H1 (cell line): ENCODE results near the gene RAB34. TPM values are rescaled to one million over a fixed set of nuclear protein-coding genes. Genes with fewer than 3 reads are reported as not detected.

Experiments used
- CBX5 ChIP-seq: fragments of 300-800, 300-1000 bp; sonication (generic); IDR thresholded peaks from 2 replicates; pipeline ENCODE4 v1.7.1; 2016; ENCODE audit warnings: antibody characterized with exemption, low read length, low read depth
- KDM4A ChIP-seq: IDR thresholded peaks from one replicate; pipeline ENCODE4 v1.7.1; 2012; ENCODE audit warnings: low read depth, mild to moderate bottlenecking, moderate library complexity, low read length, inconsistent platforms; ENCODE audit not compliant: severe bottlenecking
- POLR2A ChIP-seq, 2 experiments: IDR thresholded peaks; 1 replicate in 1 of 2; 2 replicates in 1 of 2; pipeline ENCODE4 v1.6.1; 2011; ENCODE audit warnings: low read depth in 2 of 2, low read length in 2 of 2, mild to moderate bottlenecking in 2 of 2; ENCODE audit errors: control extremely low read depth in 1 of 2
- POU5F1 ChIP-seq: IDR thresholded peaks from 2 replicates; pipeline ENCODE4 v1.6.1; 2011; ENCODE audit warnings: low read depth, mild to moderate bottlenecking, low read length, moderate library complexity
- RBBP5 ChIP-seq: IDR thresholded peaks from 2 replicates; pipeline ENCODE4 v1.7.1; 2012; ENCODE audit warnings: low read depth, mild to moderate bottlenecking, inconsistent platforms, low read length, moderate library complexity, borderline replicate concordance
- polyA plus RNA-seq, 7 experiments: library from polyadenylated mRNA; depleted of rRNA in 3 of 7; stranded (reverse) in 5 of 7; unstranded in 2 of 7; fragments of >200 nt in 5 of 7; fragments of 200-250 nt in 2 of 7; gene quantifications; 1 replicate in 5 of 7; 2 replicates in 1 of 7; 4 replicates in 1 of 7; pipeline versions ENCODE4 v1.2.1 to v1.2.3, GENCODE V29; 2011 to 2013; ENCODE audit warnings: missing spikeins in 2 of 7, mixed read lengths in 2 of 7
- total RNA-seq: library from RNA; stranded (reverse); fragmentation: NEBNext Ultra II Directional; extraction: Animal tissue kit (Norgen Biotek cat#: 25700); gene quantifications from 2 replicates; pipeline ENCODE4 v1.2.1, GENCODE V29; 2021
- TF ChIP-seq, protein P1 (sequence below): fragments of 300-600 bp; sonication (generic); IDR thresholded peaks from 2 replicates; pipeline ENCODE4 v1.7.1; 2012; ENCODE audit warnings: low read length, moderate library complexity, mild to moderate bottlenecking, inconsistent platforms; ENCODE audit not compliant: insufficient replicate concordance

The RAB34 gene
- total and polyA plus RNA-seq, 2 of the 8 experiments (the other 6 are each of a cell fraction or from before 2014, with no cell fraction given) = 237 to 305 TPM

GRCh38 chr17:28734712-28735241 lies 17.1 kb upstream of the RAB34 start (continued):
- TF ChIP-seq, protein P1, sequence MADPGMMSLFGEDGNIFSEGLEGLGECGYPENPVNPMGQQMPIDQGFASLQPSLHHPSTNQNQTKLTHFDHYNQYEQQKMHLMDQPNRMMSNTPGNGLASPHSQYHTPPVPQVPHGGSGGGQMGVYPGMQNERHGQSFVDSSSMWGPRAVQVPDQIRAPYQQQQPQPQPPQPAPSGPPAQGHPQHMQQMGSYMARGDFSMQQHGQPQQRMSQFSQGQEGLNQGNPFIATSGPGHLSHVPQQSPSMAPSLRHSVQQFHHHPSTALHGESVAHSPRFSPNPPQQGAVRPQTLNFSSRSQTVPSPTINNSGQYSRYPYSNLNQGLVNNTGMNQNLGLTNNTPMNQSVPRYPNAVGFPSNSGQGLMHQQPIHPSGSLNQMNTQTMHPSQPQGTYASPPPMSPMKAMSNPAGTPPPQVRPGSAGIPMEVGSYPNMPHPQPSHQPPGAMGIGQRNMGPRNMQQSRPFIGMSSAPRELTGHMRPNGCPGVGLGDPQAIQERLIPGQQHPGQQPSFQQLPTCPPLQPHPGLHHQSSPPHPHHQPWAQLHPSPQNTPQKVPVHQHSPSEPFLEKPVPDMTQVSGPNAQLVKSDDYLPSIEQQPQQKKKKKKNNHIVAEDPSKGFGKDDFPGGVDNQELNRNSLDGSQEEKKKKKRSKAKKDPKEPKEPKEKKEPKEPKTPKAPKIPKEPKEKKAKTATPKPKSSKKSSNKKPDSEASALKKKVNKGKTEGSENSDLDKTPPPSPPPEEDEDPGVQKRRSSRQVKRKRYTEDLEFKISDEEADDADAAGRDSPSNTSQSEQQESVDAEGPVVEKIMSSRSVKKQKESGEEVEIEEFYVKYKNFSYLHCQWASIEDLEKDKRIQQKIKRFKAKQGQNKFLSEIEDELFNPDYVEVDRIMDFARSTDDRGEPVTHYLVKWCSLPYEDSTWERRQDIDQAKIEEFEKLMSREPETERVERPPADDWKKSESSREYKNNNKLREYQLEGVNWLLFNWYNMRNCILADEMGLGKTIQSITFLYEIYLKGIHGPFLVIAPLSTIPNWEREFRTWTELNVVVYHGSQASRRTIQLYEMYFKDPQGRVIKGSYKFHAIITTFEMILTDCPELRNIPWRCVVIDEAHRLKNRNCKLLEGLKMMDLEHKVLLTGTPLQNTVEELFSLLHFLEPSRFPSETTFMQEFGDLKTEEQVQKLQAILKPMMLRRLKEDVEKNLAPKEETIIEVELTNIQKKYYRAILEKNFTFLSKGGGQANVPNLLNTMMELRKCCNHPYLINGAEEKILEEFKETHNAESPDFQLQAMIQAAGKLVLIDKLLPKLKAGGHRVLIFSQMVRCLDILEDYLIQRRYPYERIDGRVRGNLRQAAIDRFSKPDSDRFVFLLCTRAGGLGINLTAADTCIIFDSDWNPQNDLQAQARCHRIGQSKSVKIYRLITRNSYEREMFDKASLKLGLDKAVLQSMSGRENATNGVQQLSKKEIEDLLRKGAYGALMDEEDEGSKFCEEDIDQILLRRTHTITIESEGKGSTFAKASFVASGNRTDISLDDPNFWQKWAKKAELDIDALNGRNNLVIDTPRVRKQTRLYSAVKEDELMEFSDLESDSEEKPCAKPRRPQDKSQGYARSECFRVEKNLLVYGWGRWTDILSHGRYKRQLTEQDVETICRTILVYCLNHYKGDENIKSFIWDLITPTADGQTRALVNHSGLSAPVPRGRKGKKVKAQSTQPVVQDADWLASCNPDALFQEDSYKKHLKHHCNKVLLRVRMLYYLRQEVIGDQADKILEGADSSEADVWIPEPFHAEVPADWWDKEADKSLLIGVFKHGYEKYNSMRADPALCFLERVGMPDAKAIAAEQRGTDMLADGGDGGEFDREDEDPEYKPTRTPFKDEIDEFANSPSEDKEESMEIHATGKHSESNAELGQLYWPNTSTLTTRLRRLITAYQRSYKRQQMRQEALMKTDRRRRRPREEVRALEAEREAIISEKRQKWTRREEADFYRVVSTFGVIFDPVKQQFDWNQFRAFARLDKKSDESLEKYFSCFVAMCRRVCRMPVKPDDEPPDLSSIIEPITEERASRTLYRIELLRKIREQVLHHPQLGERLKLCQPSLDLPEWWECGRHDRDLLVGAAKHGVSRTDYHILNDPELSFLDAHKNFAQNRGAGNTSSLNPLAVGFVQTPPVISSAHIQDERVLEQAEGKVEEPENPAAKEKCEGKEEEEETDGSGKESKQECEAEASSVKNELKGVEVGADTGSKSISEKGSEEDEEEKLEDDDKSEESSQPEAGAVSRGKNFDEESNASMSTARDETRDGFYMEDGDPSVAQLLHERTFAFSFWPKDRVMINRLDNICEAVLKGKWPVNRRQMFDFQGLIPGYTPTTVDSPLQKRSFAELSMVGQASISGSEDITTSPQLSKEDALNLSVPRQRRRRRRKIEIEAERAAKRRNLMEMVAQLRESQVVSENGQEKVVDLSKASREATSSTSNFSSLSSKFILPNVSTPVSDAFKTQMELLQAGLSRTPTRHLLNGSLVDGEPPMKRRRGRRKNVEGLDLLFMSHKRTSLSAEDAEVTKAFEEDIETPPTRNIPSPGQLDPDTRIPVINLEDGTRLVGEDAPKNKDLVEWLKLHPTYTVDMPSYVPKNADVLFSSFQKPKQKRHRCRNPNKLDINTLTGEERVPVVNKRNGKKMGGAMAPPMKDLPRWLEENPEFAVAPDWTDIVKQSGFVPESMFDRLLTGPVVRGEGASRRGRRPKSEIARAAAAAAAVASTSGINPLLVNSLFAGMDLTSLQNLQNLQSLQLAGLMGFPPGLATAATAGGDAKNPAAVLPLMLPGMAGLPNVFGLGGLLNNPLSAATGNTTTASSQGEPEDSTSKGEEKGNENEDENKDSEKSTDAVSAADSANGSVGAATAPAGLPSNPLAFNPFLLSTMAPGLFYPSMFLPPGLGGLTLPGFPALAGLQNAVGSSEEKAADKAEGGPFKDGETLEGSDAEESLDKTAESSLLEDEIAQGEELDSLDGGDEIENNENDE = no peak
- TF ChIP-seq KDM4A = no peak
- TF ChIP-seq RBBP5 = no peak
- no peak for TF ChIP-seq CBX5
- no peak for TF ChIP-seq POU5F1
- no peak for TF ChIP-seq POLR2A (IDR thresholded peaks at IDR 0.05; ENCODE audit: control extremely low read depth in 1 of 2, low read depth in 2 of 2, low read length in 2 of 2)
